Measurements from ENCODE around the gene PHACTR1.

- no peak for TF ChIP-seq CTCF (IDR thresholded peaks at IDR 0.05)
- no peak for TF ChIP-seq POLR2A (IDR thresholded peaks at IDR 0.05)
Measured at GRCh38 chr6:13074415-13075140, 358.0 kb downstream of the PHACTR1 start.

Measured in testis (tissue), 2 donors.